ENCODE data around the gene COL5A1.

COL5A1 gene

GRCh38 chr9:134792627-134793026, 151.0 kb downstream of the COL5A1 start:
- no peak for DNase-seq (ENCODE audit: low spot score)

- no peak for DNase-seq (ENCODE audit: low spot score)
Measured at GRCh38 chr9:134793288-134794188, 151.9 kb downstream of the COL5A1 start.

GRCh38 chr9:134794663-134795370, 153.2 kb downstream of the COL5A1 start:
- DNase-seq (ENCODE audit: low spot score): no peak

GRCh38 chr9:134795446-134795845, 153.8 kb downstream of the COL5A1 start:
- DNase-seq (ENCODE audit: low spot score): no peak

DNA sequence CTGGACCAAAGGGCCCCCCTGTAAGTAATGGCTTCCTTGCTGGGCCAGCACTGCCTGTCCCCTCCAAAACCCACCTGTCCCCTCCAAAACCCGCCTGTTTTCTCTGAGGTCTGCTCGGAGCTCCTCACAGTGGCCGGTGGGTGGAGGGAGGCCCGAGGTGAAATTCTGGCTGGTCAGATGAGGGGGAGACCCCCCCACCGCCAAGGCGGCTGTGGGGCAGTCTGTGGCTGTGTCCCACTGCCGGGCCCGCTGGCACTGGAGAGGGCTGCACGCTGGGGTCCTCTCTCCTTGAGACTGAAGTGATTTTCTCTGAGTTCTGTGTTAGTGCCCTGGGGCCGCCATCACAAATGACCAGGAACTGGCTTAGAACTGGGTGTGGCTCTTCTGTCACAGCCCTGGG, 155.3 kb downstream of the COL5A1 start:
- no peak for DNase-seq (ENCODE audit: low spot score)

- DNase-seq (ENCODE audit: low spot score): no peak
Measured at GRCh38 chr9:134800791-134801339, 159.3 kb downstream of the COL5A1 start.

DNA sequence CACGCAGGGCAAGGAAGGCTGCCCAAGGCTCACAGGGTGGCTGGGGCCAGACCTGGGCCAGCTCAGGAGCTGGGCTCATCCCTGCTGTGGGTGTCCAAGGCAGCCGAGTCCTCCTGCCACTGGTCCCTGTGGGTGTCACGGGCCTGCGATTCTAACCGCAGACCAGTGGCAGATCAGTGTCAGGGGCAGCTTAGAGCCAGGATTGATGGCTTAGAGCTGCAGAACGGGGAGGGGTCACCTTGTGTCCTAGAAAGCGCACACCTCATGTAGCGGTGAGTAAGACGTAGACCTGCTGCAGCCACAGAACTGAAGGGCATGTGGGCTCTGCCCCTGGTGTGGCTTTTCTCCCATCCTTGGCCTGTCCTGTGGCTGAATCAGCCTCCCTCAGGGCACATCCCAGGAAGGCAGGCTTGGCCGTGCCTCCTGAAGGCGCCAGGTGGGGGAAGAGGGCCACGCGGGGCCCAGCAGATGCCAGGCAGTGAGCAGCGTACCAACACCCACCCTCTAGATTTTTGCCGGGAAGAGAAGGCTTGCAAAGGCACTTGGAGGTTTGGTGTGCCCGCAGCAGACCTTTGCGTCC, 160.7 kb downstream of the COL5A1 start:
- DNase-seq (ENCODE audit: low spot score): no peak

DNA sequence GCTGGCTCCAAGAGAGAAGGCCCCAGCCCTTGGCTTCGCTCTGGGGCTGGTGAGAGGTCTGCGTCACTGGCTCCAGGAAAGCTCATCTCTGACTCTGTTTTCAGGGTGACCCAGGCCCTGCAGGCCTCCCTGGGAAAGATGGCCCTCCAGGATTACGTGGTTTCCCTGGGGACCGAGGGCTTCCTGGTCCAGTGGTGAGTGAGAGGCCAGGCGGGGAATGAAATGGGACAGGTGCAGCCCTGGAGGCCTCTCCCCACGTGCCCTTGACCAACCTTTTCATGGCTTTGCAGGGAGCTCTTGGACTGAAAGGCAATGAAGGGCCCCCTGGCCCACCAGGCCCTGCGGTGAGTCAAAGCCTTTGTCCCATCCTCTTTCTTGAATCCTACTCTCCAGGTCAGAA, 163.3 kb downstream of the COL5A1 start:
- no peak for DNase-seq (ENCODE audit: low spot score)

GRCh38 chr9:134807716-134808446, 166.3 kb downstream of the COL5A1 start:
- no peak for DNase-seq (ENCODE audit: low spot score)

- no peak for DNase-seq (ENCODE audit: low spot score)
Measured at GRCh38 chr9:134808447-134808792, 166.8 kb downstream of the COL5A1 start.

DNA sequence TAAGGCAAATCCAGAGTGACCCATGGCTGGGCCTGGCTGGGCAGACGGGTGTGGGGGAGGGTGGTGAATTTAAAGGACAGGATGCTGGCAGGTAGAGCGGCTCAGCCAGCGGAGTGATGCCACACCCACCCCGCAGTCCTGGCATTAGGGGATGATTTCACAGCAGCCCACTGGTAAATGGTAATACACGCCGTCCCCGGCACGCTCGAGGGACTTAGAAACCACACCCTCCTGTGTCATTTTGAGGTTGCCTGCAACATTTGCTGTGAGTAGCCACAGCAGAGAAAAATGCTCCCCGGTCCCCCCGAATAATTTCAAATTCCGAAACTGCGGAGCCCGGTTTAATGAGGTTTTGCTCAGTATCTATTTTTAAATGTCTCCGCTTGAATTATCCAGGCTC, 167.7 kb downstream of the COL5A1 start:
- DNase-seq (ENCODE audit: low spot score): no peak

- DNase-seq (ENCODE audit: low spot score): no peak
Measured at GRCh38 chr9:134809826-134810225, 168.2 kb downstream of the COL5A1 start.

- DNase-seq (ENCODE audit: low spot score): no peak
Measured at GRCh38 chr9:134811079-134811672, 169.6 kb downstream of the COL5A1 start.

- DNase-seq (ENCODE audit: low spot score): no peak
Measured at GRCh38 chr9:134811673-134812342, 170.2 kb downstream of the COL5A1 start.

GRCh38 chr9:134812343-134812673, 170.7 kb downstream of the COL5A1 start:
- no peak for DNase-seq (ENCODE audit: low spot score)

DNA sequence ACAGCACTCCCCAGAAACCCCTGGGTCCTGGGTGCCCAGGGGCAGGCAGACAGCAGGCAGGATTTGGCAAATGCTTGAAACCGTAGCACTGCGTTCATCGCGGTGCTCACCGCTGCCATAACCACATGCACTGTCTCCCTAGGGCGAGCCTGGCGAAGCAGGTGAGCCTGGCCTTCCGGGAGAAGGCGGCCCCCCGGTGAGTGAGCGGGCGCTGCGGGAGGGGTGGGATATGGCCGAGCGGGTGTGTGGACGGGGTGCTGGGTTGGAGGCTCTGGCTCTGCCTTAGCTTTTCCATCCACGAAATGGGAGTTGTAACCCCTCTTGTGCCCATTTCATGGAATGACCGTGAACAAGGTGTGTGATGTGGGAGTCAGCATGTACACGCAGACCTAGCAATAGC, 172.2 kb downstream of the COL5A1 start:
- DNase-seq (ENCODE audit: low spot score): no peak

DNA sequence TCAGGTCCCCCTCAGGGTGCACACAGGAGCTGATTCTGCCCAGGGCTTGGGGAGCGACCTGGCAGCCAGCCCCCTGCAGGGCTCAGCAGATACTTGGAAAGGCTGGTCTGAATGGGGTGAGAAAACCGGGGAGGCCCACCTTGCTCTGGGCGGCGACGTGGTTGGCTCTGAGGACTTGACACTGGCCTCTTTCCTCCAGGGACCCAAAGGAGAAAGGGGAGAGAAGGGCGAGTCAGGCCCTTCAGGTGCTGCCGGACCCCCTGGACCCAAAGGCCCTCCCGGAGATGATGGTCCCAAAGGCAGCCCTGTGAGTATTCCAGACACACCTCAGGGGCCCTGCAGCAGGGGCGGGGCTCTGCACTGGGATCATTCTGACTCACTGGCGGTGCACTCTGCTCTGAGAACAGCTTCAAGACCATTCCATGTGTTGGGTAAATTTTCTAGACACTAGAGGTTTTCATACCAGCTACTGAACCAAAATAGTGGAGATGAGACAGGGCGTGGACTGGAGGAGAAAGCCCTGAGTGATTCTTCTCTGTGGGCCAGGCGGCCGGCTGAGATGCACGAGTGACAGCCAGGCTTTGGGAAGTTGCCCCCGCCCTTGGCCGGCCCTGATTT, 173.1 kb downstream of the COL5A1 start:
- no peak for DNase-seq (ENCODE audit: low spot score)

DNA sequence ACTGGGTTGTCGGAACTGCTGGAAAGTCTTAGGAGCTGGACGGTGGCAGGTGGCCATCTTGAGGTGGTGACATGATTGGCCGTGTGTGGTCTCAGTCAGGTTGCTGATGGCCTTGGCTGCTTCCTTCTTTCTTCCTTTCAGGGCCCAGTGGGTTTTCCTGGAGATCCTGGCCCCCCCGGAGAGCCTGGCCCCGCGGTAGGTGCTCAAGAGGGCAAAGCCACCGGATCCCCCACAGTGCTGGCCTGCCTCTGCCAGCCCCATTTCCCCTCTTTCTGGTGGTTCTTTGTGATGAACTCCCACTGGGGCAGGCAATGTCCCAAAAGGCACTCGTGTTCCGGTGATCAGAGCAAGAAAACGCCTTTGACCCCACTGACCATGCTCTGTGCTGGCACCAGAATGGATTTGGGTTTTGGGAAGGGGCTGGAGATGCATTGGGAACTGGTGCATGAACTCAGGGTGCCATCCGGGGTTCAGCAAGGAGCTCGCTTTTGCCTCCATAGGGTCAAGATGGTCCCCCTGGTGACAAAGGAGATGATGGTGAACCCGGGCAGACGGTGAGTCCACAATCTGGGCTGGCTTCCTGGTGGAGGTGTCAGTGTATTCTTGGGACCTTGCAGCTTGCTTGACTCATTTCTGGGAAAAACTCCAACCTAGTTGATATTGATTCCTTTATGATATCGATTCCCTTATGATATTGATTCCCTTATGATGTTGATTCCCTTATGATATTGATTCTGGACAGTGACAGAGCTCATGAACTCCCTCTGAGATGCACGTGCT, 174.0 kb downstream of the COL5A1 start:
- DNase-seq (ENCODE audit: low spot score): no peak

GRCh38 chr9:134816264-134816663, 174.7 kb downstream of the COL5A1 start:
- DNase-seq (ENCODE audit: low spot score): no peak

- DNase-seq (ENCODE audit: low spot score): no peak
Measured at GRCh38 chr9:134818000-134818568, 176.5 kb downstream of the COL5A1 start.
